ENCODE measurements around the gene MLXIP. TPM values are rescaled to one million over a fixed set of nuclear protein-coding genes. Genes with fewer than 3 reads are reported as not detected.

The MLXIP gene
- total and polyA plus RNA-seq, 2 of the 8 experiments (the other 6 are each of a cell fraction or from before 2014, with no cell fraction given): 5.5 to 40.5 TPM

DNA sequence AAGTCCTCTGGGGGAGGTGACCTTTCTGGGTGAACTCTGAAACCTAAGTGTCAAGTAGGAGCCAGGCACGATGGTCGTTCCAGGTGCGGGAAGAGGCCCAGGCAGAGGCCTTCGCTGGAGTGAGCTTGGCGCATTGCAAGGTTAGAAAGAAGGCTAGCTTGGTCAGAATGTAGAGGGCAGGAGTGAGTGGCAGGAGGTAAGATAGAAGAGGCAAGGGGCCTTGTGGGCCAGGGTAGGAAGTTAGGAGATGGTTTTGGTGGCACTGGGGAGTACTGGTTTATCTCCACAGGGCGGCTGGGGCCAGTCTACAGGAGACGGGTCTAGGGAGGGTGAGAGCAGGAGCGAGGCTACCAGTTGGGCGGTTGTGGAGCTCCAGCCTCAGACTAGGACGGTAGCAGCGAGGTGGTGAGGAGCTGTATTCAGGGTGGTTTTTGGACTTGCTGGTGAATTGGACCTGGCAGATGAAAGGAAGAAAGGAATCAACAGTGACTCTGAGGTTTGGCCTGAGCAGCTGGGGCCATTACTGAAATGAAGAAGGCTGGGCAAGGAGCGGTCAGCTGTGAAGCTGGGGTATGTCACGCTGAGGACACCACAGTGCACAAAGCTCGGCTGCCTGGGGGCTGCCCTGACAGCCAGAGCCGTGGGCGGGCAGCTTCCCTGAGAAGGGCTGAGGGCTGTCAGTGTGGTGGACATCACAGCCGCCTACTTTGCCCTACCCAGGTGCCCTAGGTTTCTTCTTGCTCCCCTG, 9.0 kb downstream of the MLXIP start:
- Histone ChIP-seq H3K9ac (replicated peaks in 1 of 4; ENCODE audit: extremely low read depth in 1 of 4, low read depth in 3 of 4, low read length in 3 of 4) (no peak overlapping the region), H4K20me1 (replicated peaks in 1 of 2; ENCODE audit: control insufficient read depth in 1 of 2, insufficient read depth in 2 of 2, low read length in 2 of 2) (peaks cover 2 to 3% of the 10 kb centered on the region in 2 experiments), H3K79me2 (ENCODE audit: control insufficient read depth in 1 of 2, insufficient read depth in 2 of 2, low read length in 2 of 2) (peaks cover 0 to 10% of the 10 kb centered on the region in 2 experiments; a peak in 2 of 4 replicates), H2BK12ac (ENCODE audit: low read depth, low read length) (no peak overlapping the region), H3K27me3 (replicated peaks in 1 of 4; ENCODE audit: control insufficient read depth in 3 of 4, extremely low read depth in 1 of 4, insufficient read depth in 3 of 4, low read length in 3 of 4) (no peaks in the 10 kb centered on the region), H4K5ac (ENCODE audit: insufficient read length, low read depth, low read length) (no peak overlapping the region), H3K4me2 (ENCODE audit: insufficient read depth in 1 of 2, low read depth in 2 of 2, low read length in 2 of 2) (no peak overlapping the region), H2BK15ac (ENCODE audit: low read length) (no peak overlapping the region), H3K36me3 (ENCODE audit: control insufficient read depth in 2 of 4, insufficient read depth in 4 of 4, low read length in 3 of 4) (peaks cover 0 to 5% (median 0%) of the 10 kb centered on the region in 4 experiments; a peak in 2 of 8 replicates), H3K27ac (ENCODE audit: low read depth, low read length) (no peak overlapping the region), H3K56ac (replicated peaks; ENCODE audit: insufficient read length, low read depth, low read length) (no peak overlapping the region), H3K4me3 (ENCODE audit: extremely low read depth in 1 of 4, insufficient read depth in 2 of 4, low read depth in 3 of 4, low read length in 4 of 4) (no peak overlapping the region), H3K79me1 (ENCODE audit: low read depth, low read length) (peaks cover 13% of the 10 kb centered on the region; the same call in 1 of the 2 replicates), H3K4me1 (replicated peaks in 1 of 4; ENCODE audit: control insufficient read depth in 3 of 4, insufficient read depth in 4 of 4, low read length in 3 of 4) (peaks cover 0 to 4% (median 1%) of the 10 kb centered on the region in 4 experiments; a peak in 4 of 7 replicates), H3K14ac (ENCODE audit: insufficient read length) (no peak overlapping the region), H2BK5ac (ENCODE audit: low read depth, low read length) (no peak overlapping the region), H2AK5ac (ENCODE audit: low read depth, low read length) (no peak overlapping the region), H4K91ac (replicated peaks; ENCODE audit: insufficient read length, low read length) (no peak overlapping the region), H3K18ac (ENCODE audit: extremely low read depth, low read length) (no peak overlapping the region), H3K9me3 (ENCODE audit: insufficient read depth in 2 of 2, low read depth in 1 of 2, low read length in 1 of 2) (no peaks in the 10 kb centered on the region), H3K4ac (replicated peaks; ENCODE audit: insufficient read length, low read depth, low read length) (no peak overlapping the region), H2BK120ac (replicated peaks; ENCODE audit: low read depth, low read length) (no peak overlapping the region), H4K8ac (ENCODE audit: extremely low read depth, insufficient read depth, low read length) (no peak overlapping the region), H2AFZ (ENCODE audit: low read length) (no peak overlapping the region), H3K23me2 (ENCODE audit: low read depth, low read length) (no peaks in the 10 kb centered on the region), H2BK20ac (ENCODE audit: low read length) (no peak overlapping the region), H3K23ac (ENCODE audit: insufficient read length) (no peak overlapping the region)
- TF ChIP-seq SRF (IDR thresholded peaks at IDR 0.05; ENCODE audit: low read depth, low read length) (no peak), JUN (IDR thresholded peaks at IDR 0.05; ENCODE audit: low read depth, low read length) (no peak), CEBPB (IDR thresholded peaks at IDR 0.05; ENCODE audit: low read depth, low read length) (no peak), POLR2A (IDR thresholded peaks at IDR 0.05; ENCODE audit: control extremely low read depth in 1 of 2, low read depth in 2 of 2, low read length in 2 of 2) (no peak), SAP30 (IDR thresholded peaks at IDR 0.05; ENCODE audit: insufficient read depth, insufficient replicate concordance, low read length) (no peak), TEAD4 (IDR thresholded peaks at IDR 0.05; ENCODE audit: low read depth, low read length) (no peak), KDM5A (IDR thresholded peaks at IDR 0.05; ENCODE audit: low read length) (no peak), JUND (IDR thresholded peaks at IDR 0.05; ENCODE audit: low read length) (no peak), CTBP2 (IDR thresholded peaks at IDR 0.05; ENCODE audit: borderline replicate concordance, insufficient read depth, insufficient read length, low read length) (no peak), SIRT6 (IDR thresholded peaks at IDR 0.05; ENCODE audit: low read length) (no peak)
- ChIA-PET POLR2A (ENCODE audit: partially characterized antibody) (interaction anchor here (0.7 to 4.8 kb wide), 10 partner anchors 9 to 50 kb away, joined by 3 to 20 read pairs (median 3); partner anchors contain the start of gene MLXIP), CTCF (ENCODE audit: partially characterized antibody) (interaction anchor here (0.9 to 8.0 kb wide), 10 partner anchors 11 to 45 kb away, joined by 3 to 52 read pairs (median 6); no protein-coding TSS in a partner anchor)
- DNase-seq (ENCODE audit: low read depth in 1 of 2, low spot score in 2 of 2): no peak
- no peak for FAIRE-seq
- WGBS, 2 experiments (ENCODE audit: extremely low coverage in 1 of 2, insufficient coverage in 1 of 2, insufficient read length in 1 of 2, insufficient replicate concordance in 2 of 2, low coverage in 1 of 2, low lambda C conversion rate in 2 of 2, missing lambda C conversion rate in 1 of 2): 92% methylated on average over 17 of the region's 17 CpGs; no CpG with 5 or more reads in 1 of the 2 experiments
